Body of pancreas (tissue), 4 donors: ENCODE data around the gene PINK1. TPM values are rescaled to one million over a fixed set of nuclear protein-coding genes. Genes with fewer than 3 reads are reported as not detected.

Source experiments
- ATAC-seq: fragments of 150-250 bp; one replicate; pipeline ENCODE4 v1.9.1; 2016
- DNase-seq, 4 donors: peaks; one replicate each; pipeline ENCODE4 v3.0.0-alpha.2; 2019
- H3K27ac ChIP-seq, 4 donors: fragments of 200-600 bp; sonication (generic); 1 replicate in 3 of 4; 2 replicates in 1 of 4; pipeline versions ENCODE4 v1.5.1 to v1.6.1; 2016 to 2019; ENCODE audit warnings: mild to moderate bottlenecking in 1 of 4, mixed read lengths in 1 of 4, moderate library complexity in 1 of 4
- H3K27me3 ChIP-seq, 2 donors: fragments of 200-600 bp; sonication (generic); one replicate each; pipeline ENCODE4 v1.6.0; 2016; ENCODE audit warnings: mild to moderate bottlenecking in 1 of 2
- H3K36me3 ChIP-seq, 2 donors: fragments of 200-600 bp; sonication (generic); replicated peaks in 1 of 2; 2 replicates each; pipeline ENCODE4 v1.5.1; 2016; ENCODE audit warnings: low read depth in 2 of 2; ENCODE audit not compliant: insufficient read depth in 1 of 2
- H3K4me1 ChIP-seq: fragments of 200-600 bp; sonication (generic); one replicate; pipeline ENCODE4 v1.6.0; 2016
- H3K4me3 ChIP-seq, 2 donors: fragments of 200-600 bp; sonication (generic); 1 replicate in 1 of 2; 2 replicates in 1 of 2; pipeline ENCODE4 v1.5.1; 2016 to 2019
- H3K9me3 ChIP-seq, 3 donors: fragments of 200-600 bp; sonication (generic); 1 replicate in 2 of 3; 2 replicates in 1 of 3; pipeline ENCODE4 v1.5.1; 2016
- POLR2A ChIP-seq, 3 donors: fragments of 450-650 bp; IDR thresholded peaks; one replicate each; pipeline ENCODE4 v1.6.1; 2016; ENCODE audit warnings: antibody characterized with exemption in 3 of 3, mild to moderate bottlenecking in 2 of 3
- WGBS, 2 donors: methylation state at CpG; one replicate each; pipeline ENCODE4 v1.1.5; 2017; 5-methylcytosine and 5-hydroxymethylcytosine counted together
- intact Hi-C: fragments of 100-400 bp; cut with DNase I; formaldehyde crosslinking; loops from one replicate; pipeline ENCODE4 v1.15.1; 2023
- total RNA-seq, 2 donors: library from RNA; depleted of rRNA; stranded (reverse); fragments of >200 nt; gene quantifications; one replicate each; pipeline ENCODE4 v1.1.0, GENCODE V29; 2016
- TF ChIP-seq, protein P1 (sequence below), 7 experiments: fragments of 450-650 bp in 4 of 7; fragments of 200-600 bp in 3 of 7; sonication (generic) in 3 of 7; IDR thresholded peaks; one replicate each; pipeline ENCODE4 v1.5.1; 2016 to 2019; ENCODE audit warnings: antibody characterized with exemption in 7 of 7

The PINK1 gene
- total RNA-seq, 2 donors from 2014 or later = 40.9 to 67.5 TPM

DNA sequence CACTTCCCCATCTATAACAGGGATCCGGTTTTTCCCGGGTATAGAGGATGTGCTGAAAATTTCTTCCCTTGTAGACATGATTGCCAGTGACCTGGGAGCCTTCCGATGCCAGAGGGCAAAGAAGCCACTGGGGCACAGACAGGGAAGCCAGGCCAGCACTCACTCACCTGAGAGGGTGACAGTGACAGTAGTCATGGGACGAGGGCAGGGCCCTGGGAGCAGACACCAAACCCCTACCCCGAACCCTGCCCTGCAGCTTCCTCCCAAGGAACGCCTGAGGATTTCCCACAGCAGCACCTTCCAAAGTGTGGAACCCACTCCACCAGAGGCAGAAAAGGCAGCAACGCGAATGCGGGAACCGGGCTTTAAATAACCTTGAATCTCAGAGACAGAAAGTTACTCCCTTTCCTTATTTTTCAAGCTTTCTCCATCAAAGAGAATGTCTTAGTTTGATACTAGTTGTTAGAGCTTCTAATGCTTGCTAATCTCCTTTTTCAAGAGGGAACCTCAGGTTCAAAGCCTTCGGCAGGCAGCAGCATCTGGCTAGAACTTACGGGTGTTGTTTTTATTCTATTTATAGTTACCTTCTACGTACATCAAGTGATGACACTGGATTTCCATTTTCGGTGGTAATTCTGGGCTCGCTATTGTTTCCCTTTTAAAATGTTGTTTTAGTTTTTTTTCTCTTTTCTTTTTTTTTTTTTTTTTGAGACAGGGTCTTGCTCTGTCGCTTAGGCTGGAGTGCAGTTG, 25.1 kb downstream of the PINK1 start:
- H3K27ac ChIP-seq = no peak overlapping the region
- H3K4me1 ChIP-seq = peaks cover 39% of the 10 kb centered on the region
- 48 to 65% methylated on average over 14 to 16 of the region's 16 CpGs for WGBS, 2 donors
- H3K9me3 ChIP-seq = no peaks in the 10 kb centered on the region
- no peak overlapping the region for H3K4me3 ChIP-seq
- H3K36me3 ChIP-seq = peaks cover 7 to 24% of the 10 kb centered on the region in 2 donors
- ATAC-seq (no peak), DNase-seq (no peak)
- TF ChIP-seq, protein P1, sequence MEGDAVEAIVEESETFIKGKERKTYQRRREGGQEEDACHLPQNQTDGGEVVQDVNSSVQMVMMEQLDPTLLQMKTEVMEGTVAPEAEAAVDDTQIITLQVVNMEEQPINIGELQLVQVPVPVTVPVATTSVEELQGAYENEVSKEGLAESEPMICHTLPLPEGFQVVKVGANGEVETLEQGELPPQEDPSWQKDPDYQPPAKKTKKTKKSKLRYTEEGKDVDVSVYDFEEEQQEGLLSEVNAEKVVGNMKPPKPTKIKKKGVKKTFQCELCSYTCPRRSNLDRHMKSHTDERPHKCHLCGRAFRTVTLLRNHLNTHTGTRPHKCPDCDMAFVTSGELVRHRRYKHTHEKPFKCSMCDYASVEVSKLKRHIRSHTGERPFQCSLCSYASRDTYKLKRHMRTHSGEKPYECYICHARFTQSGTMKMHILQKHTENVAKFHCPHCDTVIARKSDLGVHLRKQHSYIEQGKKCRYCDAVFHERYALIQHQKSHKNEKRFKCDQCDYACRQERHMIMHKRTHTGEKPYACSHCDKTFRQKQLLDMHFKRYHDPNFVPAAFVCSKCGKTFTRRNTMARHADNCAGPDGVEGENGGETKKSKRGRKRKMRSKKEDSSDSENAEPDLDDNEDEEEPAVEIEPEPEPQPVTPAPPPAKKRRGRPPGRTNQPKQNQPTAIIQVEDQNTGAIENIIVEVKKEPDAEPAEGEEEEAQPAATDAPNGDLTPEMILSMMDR (IDR thresholded peaks at IDR 0.05) = no peak
- TF ChIP-seq POLR2A (IDR thresholded peaks at IDR 0.05) = no peak
- H3K27me3 ChIP-seq = no peaks in the 10 kb centered on the region
- intact Hi-C loops = no loop called here

DNA sequence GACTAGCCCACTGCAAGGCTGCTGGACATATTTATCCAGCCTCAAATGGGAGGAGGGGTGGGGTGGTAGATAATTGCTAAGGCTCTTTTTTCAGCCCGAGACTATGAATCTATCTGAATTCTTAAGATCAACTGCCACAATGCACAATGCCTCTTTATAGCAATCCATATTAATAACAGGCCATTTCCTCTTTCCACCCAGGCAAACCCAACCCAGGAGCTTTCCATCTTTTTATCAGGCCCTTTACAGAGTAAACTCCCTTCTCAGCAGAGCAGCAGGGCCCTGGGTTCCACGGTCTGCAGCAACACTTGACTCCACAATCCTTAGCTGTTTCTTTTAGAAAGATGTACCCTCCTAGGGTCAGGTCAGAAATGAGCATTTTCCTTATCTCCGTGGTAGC, 27.1 kb downstream of the PINK1 start:
- 0 to 5% methylated on average over 3 of the region's 3 CpGs for WGBS, 2 donors
- H3K9me3 ChIP-seq = no peaks in the 10 kb centered on the region
- peak overlapping the region in 2 of 4 donors; percentile 80 to 84 for H3K27ac ChIP-seq
- ATAC-seq (no peak), DNase-seq (no peak)
- TF ChIP-seq POLR2A (IDR thresholded peaks at IDR 0.05) = no peak
- TF ChIP-seq, protein P1 (IDR thresholded peaks at IDR 0.05) = no peak
- peaks cover 0 to 9% of the 10 kb centered on the region in 2 donors for H3K36me3 ChIP-seq
- intact Hi-C loops = no loop called here
- peak overlapping the region; percentile 91 to 98 for H3K4me3 ChIP-seq
- H3K27me3 ChIP-seq = no peaks in the 10 kb centered on the region
- H3K4me1 ChIP-seq = peaks cover 39% of the 10 kb centered on the region

DNA sequence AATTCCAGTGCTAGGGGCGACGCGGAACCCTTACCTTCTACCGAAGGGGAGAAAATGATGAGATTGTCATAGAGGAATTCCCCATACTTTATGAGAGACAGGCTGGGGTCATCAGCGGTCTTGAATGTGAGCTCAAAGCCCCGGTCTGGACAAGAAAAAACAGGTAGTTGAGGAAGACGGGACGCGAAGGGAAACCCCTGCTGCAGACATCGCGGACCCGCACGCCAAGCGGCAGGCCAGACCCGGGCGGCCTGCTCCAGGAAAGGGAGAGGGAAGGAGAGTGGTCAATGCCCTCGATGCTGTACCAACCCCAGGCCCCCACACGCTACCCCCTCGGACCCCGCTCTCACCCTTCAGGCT, 27.6 kb downstream of the PINK1 start:
- Histone ChIP-seq H3K4me1 (peaks cover 39% of the 10 kb centered on the region), H3K4me3 (peak overlapping the region; percentile 91 to 98), H3K9me3 (no peaks in the 10 kb centered on the region), H3K27ac (peak overlapping the region in 2 of 4 donors; percentile 80 to 84), H3K36me3 (peaks cover 0 to 5% of the 10 kb centered on the region in 2 donors), H3K27me3 (no peaks in the 10 kb centered on the region)
- intact Hi-C loops = no loop called here
- DNase-seq = no peak
- no peak for ATAC-seq
- no peak for TF ChIP-seq POLR2A (IDR thresholded peaks at IDR 0.05)
- TF ChIP-seq, protein P1 (IDR thresholded peaks at IDR 0.05) = no peak
- 0 to 1% methylated on average over 16 to 20 of the region's 20 CpGs for WGBS, 2 donors

DNA sequence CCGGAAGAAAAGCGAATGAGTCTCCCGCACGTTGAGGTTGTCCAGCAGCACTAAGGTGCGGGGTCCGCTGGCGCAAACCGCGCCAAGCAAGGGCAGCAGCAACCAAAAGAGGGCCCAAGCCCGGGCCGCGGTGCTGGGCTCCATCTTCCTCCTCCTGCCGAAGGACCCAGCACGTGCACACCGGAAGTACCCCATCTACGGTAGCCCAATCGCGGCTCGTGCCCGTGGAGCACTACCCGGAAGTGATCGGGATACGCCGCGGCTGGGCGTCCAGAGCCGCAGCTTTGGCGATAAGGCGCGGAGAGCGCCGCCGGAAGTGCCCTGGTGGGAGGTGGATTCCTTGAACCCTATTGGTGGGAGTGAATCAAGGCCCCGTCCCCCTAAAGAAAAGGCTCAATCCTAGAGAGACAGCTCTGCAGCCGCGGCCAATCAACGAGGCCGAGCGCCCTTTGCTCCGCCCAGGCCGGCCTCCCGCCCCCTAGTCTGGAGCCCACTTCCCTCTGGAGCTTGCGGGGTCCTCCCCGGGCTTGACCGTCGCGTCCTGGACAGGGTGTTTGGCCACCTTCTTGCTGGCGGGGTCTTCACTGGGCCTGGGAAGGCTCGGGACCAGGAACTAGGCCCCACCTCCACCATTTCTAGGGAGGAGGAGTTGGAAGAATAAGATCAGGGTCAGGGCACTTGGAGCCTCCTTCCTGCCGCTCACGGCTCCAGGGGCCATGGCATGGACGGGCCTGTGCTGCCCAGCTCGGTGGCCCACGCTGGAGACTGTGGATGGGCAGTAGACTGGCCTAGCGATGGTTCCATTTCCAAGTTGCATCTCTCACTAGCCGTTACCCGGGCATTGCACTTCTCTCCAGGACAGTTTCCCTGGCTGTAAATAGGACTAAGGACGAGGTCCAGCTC, 28.2 kb downstream of the PINK1 start, which contains the start of gene DDOST:
Gene DDOST (minus strand): TSS at position 163 of the 903 bp plus-strand sequence. CDS start 19 bp downstream, at position 144.
- TF ChIP-seq POLR2A (IDR thresholded peaks at IDR 0.05) = peak; percentile 16 to 73 (median 62)
- TF ChIP-seq, protein P1 (IDR thresholded peaks at IDR 0.05) = peak in 6 of 7 experiments; percentile 25 to 74 (median 66)
- Histone ChIP-seq H3K27ac (peak within 1 kb of the TSS; percentile 61 to 84 (median 80)), H3K4me1 (peaks cover 39% of the 10 kb centered on the region), H3K27me3 (no peaks in the 10 kb centered on the region), H3K4me3 (peak within 1 kb of the TSS; percentile 91 to 98), H3K9me3 (no peaks in the 10 kb centered on the region), H3K36me3 (peaks cover 0 to 2% of the 10 kb centered on the region in 2 donors)
- 0 to 1% methylated on average over 27 to 58 of the region's 58 CpGs for WGBS, 2 donors
- ATAC-seq (peak; percentile 99), DNase-seq (peak; percentile 96 to 97 (median 96))
- intact Hi-C loops = no loop called here
